Lung (tissue), 12 donors: ENCODE results near the gene SH3PXD2A. TPM values are rescaled to one million over a fixed set of nuclear protein-coding genes. Genes with fewer than 3 reads are reported as not detected.

Source experiments
- ATAC-seq: fragments of 200-7000 bp; cut with Tn5 transposase; one replicate; pipeline ENCODE4 v1.9.1; 2020; ENCODE audit warnings: moderate number of reproducible peaks; ENCODE audit not compliant: insufficient read depth, low FRiP score
- DNase-seq, 3 donors: peaks; one replicate each; pipeline ENCODE4 v3.0.0-alpha.2; 2013 to 2017
- H3K27ac ChIP-seq, 2 donors: one replicate each; pipeline ENCODE4 v1.5.1; 2013; ENCODE audit warnings: mild to moderate bottlenecking in 2 of 2, moderate library complexity in 2 of 2, control low read depth in 1 of 2, inconsistent platforms in 1 of 2, low read depth in 1 of 2, low read length in 1 of 2
- H3K27me3 ChIP-seq, 3 donors: one replicate each; pipeline ENCODE4 v1.5.1; 2013; ENCODE audit warnings: low read length in 2 of 3; ENCODE audit not compliant: control insufficient read depth in 3 of 3, insufficient read depth in 3 of 3
- H3K36me3 ChIP-seq, 4 donors: one replicate each; pipeline ENCODE4 v1.5.1; 2013; ENCODE audit warnings: low read length in 4 of 4, mild to moderate bottlenecking in 1 of 4, moderate library complexity in 1 of 4; ENCODE audit not compliant: control insufficient read depth in 4 of 4, insufficient read depth in 4 of 4
- H3K4me1 ChIP-seq, 5 donors: one replicate each; pipeline ENCODE4 v1.5.1; 2013; ENCODE audit warnings: low read length in 5 of 5, mild to moderate bottlenecking in 2 of 5, moderate library complexity in 1 of 5; ENCODE audit not compliant: control insufficient read depth in 5 of 5, insufficient read depth in 5 of 5
- H3K4me3 ChIP-seq: one replicate; pipeline ENCODE4 v1.5.1; 2013; ENCODE audit warnings: mild to moderate bottlenecking, control low read depth, moderate library complexity
- H3K9ac ChIP-seq, 2 donors: one replicate each; pipeline ENCODE4 v1.5.1; 2013; ENCODE audit warnings: low read length in 2 of 2, control low read depth in 1 of 2; ENCODE audit not compliant: insufficient read depth in 1 of 2
- H3K9me3 ChIP-seq, 4 donors: one replicate each; pipeline ENCODE4 v1.5.1; 2013; ENCODE audit warnings: low read length in 3 of 4, mild to moderate bottlenecking in 1 of 4, moderate library complexity in 1 of 4; ENCODE audit not compliant: control insufficient read depth in 4 of 4, insufficient read depth in 3 of 4
- CTCF ChIP-seq: IDR thresholded peaks from 2 replicates; pipeline ENCODE4 v1.5.1; 2012; ENCODE audit warnings: mild to moderate bottlenecking; ENCODE audit errors: control extremely low read depth, extremely low read depth
- WGBS, 2 donors: extraction: QIAGEN DNeasy Blood & Tissue Kit; methylation state at CpG; one replicate each; pipeline ENCODE4 v1.1.7; 2013; 5-methylcytosine and 5-hydroxymethylcytosine counted together
- polyA plus RNA-seq, 2 donors: library from polyadenylated mRNA; stranded (reverse); fragments of 200-250 nt; gene quantifications; one replicate each; pipeline ENCODE4 v1.2.1, GENCODE V29; 2013
- total RNA-seq, 2 donors: library from RNA; depleted of rRNA in 1 of 2; stranded (reverse); fragments of >200 nt in 1 of 2; gene quantifications; one replicate each; pipeline ENCODE4 v1.2.1, GENCODE V29; 2014 to 2021
- donor health status: control.
- donor health status: control.
- donor health status: Bipolar disorder and iron deficiency.
- donor health status: healthy.
- donor health status: DM: yes; HTN: yes; CAD: no.

Gene SH3PXD2A
- total and polyA plus RNA-seq, 4 donors: 9.9 to 53.2 (median 29.2) TPM

DNA sequence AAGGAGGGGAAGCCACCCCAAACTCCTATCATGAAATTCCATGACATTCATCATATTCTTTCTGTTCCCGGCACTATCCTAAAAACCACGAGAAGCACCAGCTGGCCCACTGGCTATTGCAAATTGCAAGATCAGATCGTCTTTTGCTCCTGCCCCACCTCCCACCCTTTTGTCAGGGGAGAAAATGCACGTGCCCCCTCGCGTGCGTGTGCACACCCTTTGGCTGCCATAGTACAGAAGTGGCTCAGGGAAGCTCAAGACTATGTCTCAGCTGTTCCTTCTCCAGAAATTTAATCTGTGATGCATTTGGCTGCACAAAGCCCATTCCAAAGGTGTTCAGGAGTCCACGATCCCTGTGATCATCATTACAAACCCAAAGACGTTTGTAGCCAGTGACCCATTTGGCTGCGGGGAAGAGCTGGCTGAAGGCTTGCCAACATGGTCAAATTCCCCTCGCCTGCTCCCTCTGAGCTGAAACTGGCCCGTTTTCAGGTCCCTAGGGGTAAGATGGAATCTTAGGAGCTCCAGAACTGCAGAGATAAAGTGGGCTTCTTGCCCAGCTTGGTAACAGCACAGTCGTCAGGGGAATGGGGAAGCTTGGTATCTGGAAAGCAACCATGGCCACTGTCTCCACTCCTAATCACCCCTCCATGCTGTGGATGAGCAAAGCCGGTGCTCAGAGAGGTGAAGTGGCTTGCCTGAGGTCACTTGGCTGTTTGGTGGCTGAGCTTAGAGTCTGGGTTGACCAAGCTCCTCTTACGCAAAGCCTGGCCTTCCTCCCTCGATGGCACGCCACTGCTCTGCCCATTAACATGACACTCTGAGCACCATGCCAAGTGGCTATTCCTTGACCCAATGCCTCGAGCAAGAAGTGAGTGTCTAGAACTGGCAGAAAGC lies 206.5 kb downstream of the SH3PXD2A start:
- H3K4me3 ChIP-seq: no peak overlapping the region
- H3K9me3 ChIP-seq: no peaks in the 10 kb centered on the region
- H3K36me3 ChIP-seq: peaks cover 0 to 24% (median 13%) of the 10 kb centered on the region in 4 donors
- H3K4me1 ChIP-seq: peaks cover 16 to 51% (median 21%) of the 10 kb centered on the region in 5 donors
- WGBS, 2 donors: 65 to 74% methylated on average over 18 of the region's 18 CpGs
- peak overlapping the region in 1 of 2 donors; percentile 40 for H3K27ac ChIP-seq
- DNase-seq (peak in 1 of 3 donors; percentile 34), ATAC-seq (no peak)
- H3K9ac ChIP-seq: no peak overlapping the region
- TF ChIP-seq CTCF: no peak
- H3K27me3 ChIP-seq: no peaks in the 10 kb centered on the region

DNA sequence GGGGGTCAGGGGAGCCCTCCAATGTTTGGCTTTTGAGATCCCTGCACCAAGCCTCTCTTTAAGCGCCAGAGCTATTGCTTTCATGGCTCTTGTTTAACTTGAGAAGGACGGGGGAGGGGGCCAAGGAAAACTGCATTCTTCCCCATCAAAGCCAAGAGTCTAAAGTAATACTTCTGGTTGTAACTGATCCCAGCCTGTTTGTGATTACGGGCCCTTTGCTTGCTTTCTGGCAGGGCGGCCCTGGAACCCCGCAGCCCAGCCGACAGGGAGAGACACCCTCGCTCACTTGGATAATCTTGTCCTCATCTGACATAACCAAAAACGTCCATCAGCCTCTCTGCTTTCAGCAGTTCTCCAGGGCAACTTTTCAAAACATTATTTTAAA lies 207.1 kb downstream of the SH3PXD2A start:
- no peak for ATAC-seq
- Histone ChIP-seq H3K4me3 (no peak overlapping the region), H3K36me3 (peaks cover 0 to 27% (median 13%) of the 10 kb centered on the region in 4 donors), H3K9ac (no peak overlapping the region), H3K4me1 (peaks cover 16 to 47% (median 21%) of the 10 kb centered on the region in 5 donors), H3K27me3 (no peaks in the 10 kb centered on the region), H3K27ac (no peak overlapping the region), H3K9me3 (no peaks in the 10 kb centered on the region)
- WGBS, 2 donors: 70 to 80% methylated on average over 8 of the region's 8 CpGs
- peak; percentile 57 to 78 (median 62) for DNase-seq
- TF ChIP-seq CTCF: no peak

GRCh38 chr10:103646304-103646703 lies 209.1 kb downstream of the SH3PXD2A start:
- peaks cover 3 to 32% (median 13%) of the 10 kb centered on the region in 4 donors for H3K36me3 ChIP-seq
- ATAC-seq: no peak
- H3K27ac ChIP-seq: no peak overlapping the region
- DNase-seq: no peak
- 96 to 99% methylated on average over 3 of the region's 3 CpGs for WGBS, 2 donors
- H3K27me3 ChIP-seq: no peaks in the 10 kb centered on the region
- no peaks in the 10 kb centered on the region for H3K9me3 ChIP-seq
- no peak overlapping the region for H3K9ac ChIP-seq
- H3K4me1 ChIP-seq: peaks cover 20 to 46% (median 29%) of the 10 kb centered on the region in 5 donors
- TF ChIP-seq CTCF: no peak
- no peak overlapping the region for H3K4me3 ChIP-seq
